Lower leg skin (tissue), 4 donors: Measurements from ENCODE around the gene FRS3. TPM values are rescaled to one million over a fixed set of nuclear protein-coding genes. Genes with fewer than 3 reads are reported as not detected.

ENCODE experiments used
- DNase-seq, 2 donors: peaks; one replicate each; pipeline ENCODE4 v3.0.0-alpha.2; 2019; ENCODE audit warnings: low spot score in 2 of 2
- H3K4me3 ChIP-seq: fragments of 200-600 bp; sonication (generic); 2 replicates; pipeline ENCODE4 v1.5.1; 2017; ENCODE audit warnings: mild to moderate bottlenecking, low read depth; ENCODE audit not compliant: poor library complexity, severe bottlenecking
- POLR2A ChIP-seq, 2 donors: fragments of 450-650 bp; IDR thresholded peaks; one replicate each; pipeline ENCODE4 v1.6.1; 2016 to 2017; ENCODE audit warnings: antibody characterized with exemption in 2 of 2, mild to moderate bottlenecking in 1 of 2, moderate library complexity in 1 of 2
- WGBS, 2 donors: methylation state at CpG; one replicate each; pipeline ENCODE4 v1.1.5; 2018; 5-methylcytosine and 5-hydroxymethylcytosine counted together
- intact Hi-C: fragments of 100-400 bp; cut with DNase I; formaldehyde crosslinking; loops from one replicate; pipeline ENCODE4 v1.15.0; 2023; ENCODE audit warnings: low total_unique reads
- total RNA-seq, 4 donors: library from RNA; depleted of rRNA; stranded (reverse); fragments of >200 nt; gene quantifications; one replicate each; pipeline ENCODE4 v1.1.0, GENCODE V29; 2016
- TF ChIP-seq, protein P1 (sequence below), 3 donors: fragments of 450-650 bp; IDR thresholded peaks; one replicate each; pipeline ENCODE4 v1.5.1; 2016; ENCODE audit warnings: antibody characterized with exemption in 3 of 3, mild to moderate bottlenecking in 3 of 3, moderate library complexity in 2 of 3

FRS3 gene
- total RNA-seq, 4 donors from 2014 or later, result 0.79 to 4.2 (median 2.4) TPM

GRCh38 chr6:41789390-41789724, 9.7 kb upstream of the FRS3 start:
- intact Hi-C loops, result loop anchor here (10.0 kb wide), 1 partner anchor 135 kb away; the partner anchor contains the start of genes BYSL and MED20
- 79 to 85% methylated on average over 3 of the region's 3 CpGs for WGBS, 2 donors
- no peak for TF ChIP-seq POLR2A (IDR thresholded peaks at IDR 0.05)

DNA sequence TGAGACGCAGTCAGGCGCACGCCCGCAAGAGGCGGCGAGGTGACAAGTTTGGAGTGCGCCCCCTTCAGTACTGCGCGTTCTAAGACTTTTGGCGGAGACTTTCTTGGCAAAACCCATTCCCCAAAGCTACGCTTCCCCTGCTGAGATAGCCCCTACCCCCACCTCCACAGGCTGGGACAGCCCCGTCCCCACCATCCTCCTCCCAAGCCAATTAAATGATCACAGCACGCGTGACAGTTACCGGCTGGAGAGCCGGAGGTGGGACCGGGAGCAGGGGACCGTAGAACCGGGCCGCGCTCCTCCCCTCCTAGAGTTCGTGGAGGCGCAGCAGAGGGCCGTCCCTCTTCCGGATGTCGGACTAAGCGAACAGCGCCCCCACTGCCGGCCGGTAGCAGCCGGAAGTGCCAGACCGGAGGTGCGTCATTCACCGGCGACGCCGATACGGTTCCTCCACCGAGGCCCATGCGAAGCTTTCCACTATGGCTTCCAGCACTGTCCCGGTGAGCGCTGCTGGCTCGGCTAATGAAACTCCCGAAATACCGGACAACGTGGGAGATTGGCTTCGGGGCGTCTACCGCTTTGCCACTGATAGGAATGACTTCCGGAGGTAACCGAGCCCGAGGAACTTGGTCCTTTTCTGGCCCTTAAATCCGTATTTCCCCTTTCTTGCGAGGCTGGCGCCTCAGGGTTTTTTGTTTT, 7.7 kb upstream of the FRS3 start, which contains the start of gene TOMM6:
Gene TOMM6 (plus strand): TSS at position 476 of the 699 bp plus-strand sequence. CDS start 4 bp downstream, at position 480.
- TF ChIP-seq, protein P1, sequence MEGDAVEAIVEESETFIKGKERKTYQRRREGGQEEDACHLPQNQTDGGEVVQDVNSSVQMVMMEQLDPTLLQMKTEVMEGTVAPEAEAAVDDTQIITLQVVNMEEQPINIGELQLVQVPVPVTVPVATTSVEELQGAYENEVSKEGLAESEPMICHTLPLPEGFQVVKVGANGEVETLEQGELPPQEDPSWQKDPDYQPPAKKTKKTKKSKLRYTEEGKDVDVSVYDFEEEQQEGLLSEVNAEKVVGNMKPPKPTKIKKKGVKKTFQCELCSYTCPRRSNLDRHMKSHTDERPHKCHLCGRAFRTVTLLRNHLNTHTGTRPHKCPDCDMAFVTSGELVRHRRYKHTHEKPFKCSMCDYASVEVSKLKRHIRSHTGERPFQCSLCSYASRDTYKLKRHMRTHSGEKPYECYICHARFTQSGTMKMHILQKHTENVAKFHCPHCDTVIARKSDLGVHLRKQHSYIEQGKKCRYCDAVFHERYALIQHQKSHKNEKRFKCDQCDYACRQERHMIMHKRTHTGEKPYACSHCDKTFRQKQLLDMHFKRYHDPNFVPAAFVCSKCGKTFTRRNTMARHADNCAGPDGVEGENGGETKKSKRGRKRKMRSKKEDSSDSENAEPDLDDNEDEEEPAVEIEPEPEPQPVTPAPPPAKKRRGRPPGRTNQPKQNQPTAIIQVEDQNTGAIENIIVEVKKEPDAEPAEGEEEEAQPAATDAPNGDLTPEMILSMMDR (IDR thresholded peaks at IDR 0.05), result peak in 1 of 3 donors; percentile 88
- TF ChIP-seq POLR2A (IDR thresholded peaks at IDR 0.05), result peak in 1 of 2 donors; percentile 21
- intact Hi-C loops, result loop anchor here (10.0 kb wide), 1 partner anchor 137 kb away; the partner anchor contains the start of genes BYSL and MED20
- H3K4me3 ChIP-seq, result peak within 1 kb of the TSS; percentile 73
- DNase-seq, result peak; percentile 93 to 99
- 0 to 1% methylated on average over 36 to 47 of the region's 55 CpGs for WGBS, 2 donors

More at GRCh38 chr6:41789390-41789724, 9.7 kb upstream of the FRS3 start:
- no peak overlapping the region for H3K4me3 ChIP-seq
- DNase-seq, result no peak

DNA sequence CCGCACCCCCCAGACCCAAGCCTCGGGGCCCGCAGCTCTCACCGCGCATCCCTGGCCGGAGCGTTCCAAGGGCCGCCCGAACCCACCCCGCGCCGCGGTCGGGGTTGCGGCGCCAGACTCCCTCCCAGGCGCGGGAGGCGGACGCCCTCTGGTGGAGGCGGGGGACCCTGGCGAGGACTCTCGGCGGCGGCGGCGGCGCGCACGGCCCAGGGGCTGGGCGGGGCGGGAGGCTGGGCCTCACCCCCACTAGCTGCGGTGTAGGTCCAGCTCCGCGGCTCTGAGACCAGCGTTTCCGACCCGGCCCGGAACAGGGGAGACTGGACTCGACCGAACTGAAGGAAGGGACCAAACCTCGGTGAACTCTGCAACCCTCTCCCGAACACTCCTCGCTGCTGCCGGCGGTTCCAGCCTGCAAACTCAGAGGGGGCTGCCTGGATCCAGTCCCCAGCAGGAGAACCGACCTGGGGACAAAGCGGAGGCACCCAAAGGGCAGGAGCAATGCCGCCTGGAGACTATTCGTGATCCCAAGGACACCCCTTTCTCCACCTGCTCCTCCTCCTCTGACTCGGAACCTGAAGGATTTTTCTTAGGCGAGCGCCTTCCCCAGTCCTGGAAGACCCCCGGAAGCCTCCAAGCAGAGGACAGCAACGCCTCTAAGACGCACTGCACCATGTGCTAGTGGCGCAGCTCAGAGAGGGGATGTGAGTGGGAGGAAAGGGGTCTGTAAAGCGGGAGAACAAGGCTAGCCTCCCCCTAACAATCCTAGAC, 6.9 kb upstream of the FRS3 start:
- peak; percentile 68 to 97 for DNase-seq
- peak overlapping the region; percentile 73 for H3K4me3 ChIP-seq
- intact Hi-C loops, result loop anchor here (10.0 kb wide), 1 partner anchor 138 kb away; the partner anchor contains the start of genes BYSL and MED20
- WGBS, 2 donors, result 0 to 1% methylated on average over 16 to 54 of the region's 58 CpGs
- TF ChIP-seq POLR2A (IDR thresholded peaks at IDR 0.05), result no peak
- TF ChIP-seq, protein P1 (IDR thresholded peaks at IDR 0.05), result no peak

DNA sequence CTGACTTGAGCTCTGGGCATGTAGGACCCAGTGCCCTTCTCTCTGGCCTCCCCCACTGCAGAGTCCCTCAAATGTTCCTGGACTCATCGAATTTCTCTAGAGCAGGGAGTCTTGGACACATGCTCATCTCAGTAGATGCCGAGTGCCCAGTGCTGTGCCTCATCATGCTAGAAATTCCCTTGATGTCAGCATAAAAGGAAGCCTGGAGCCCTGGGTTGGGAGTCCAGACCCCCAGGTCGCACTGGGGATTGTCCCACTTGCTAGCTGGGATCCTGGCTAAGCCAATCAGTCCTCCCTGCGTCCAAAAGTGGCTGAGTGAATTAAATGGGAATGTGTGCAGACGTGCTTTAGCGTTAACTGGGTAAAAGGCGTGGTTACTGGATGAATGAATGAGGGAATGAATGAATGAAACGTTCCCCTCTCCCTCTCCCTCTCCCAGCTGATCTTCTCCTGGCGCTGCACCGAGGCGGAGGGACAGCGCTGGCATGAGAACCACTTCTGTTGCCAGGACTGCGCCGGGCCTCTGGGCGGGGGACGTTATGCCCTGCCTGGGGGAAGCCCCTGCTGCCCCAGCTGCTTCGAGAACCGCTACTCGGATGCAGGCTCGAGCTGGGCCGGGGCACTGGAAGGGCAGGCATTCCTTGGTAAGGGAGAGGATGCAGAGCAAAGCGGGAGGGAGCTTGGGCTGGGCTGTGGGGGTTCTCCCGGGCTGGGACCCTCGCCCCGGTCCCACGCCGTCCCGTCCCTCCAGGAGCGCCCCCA, 6.2 kb upstream of the FRS3 start:
- no peak overlapping the region for H3K4me3 ChIP-seq
- 8 to 14% methylated on average over 25 to 27 of the region's 29 CpGs for WGBS, 2 donors
- DNase-seq, result no peak
- TF ChIP-seq, protein P1 (IDR thresholded peaks at IDR 0.05), result no peak
- no peak for TF ChIP-seq POLR2A (IDR thresholded peaks at IDR 0.05)
- intact Hi-C loops, result loop anchor here (10.0 kb wide), 1 partner anchor 139 kb away; the partner anchor contains the start of genes BYSL and MED20

DNA sequence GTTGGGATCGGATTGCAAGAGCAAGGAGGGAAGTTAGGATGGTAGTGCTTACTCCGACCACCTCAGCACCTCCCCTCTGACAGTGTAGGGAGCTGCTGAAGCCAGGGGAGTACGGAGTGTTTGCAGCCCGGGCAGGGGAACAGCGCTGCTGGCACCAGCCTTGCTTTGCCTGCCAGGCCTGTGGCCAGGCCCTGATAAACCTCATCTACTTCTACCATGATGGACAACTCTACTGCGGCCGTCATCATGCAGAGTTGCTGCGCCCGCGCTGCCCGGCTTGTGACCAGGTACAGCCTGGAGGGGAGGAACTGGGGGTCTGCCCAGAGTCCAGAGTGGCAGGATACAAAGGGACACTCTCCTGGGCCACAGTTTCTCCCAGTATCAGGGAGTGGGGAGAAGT, 5.6 kb upstream of the FRS3 start:
- 73 to 83% methylated on average over 11 of the region's 11 CpGs for WGBS, 2 donors
- TF ChIP-seq, protein P1 (IDR thresholded peaks at IDR 0.05), result no peak
- no peak for TF ChIP-seq POLR2A (IDR thresholded peaks at IDR 0.05)
- intact Hi-C loops, result loop anchor here (10.0 kb wide), 1 partner anchor 140 kb away; the partner anchor contains the start of genes BYSL and MED20
- H3K4me3 ChIP-seq, result no peak overlapping the region
- no peak for DNase-seq
